Measurements from ENCODE around the gene PRKAA1.

PRKAA1 gene

GRCh38 chr5:40829748-40830533, 31.8 kb upstream of the PRKAA1 start:
- Histone ChIP-seq H4K20me1 (ENCODE audit: insufficient read depth, low read length) (no peaks in the 10 kb centered on the region), H2AFZ (ENCODE audit: low read length) (no peak overlapping the region), H3K27me3 (ENCODE audit: insufficient read depth, low read length) (no peaks in the 10 kb centered on the region), H3K4me1 (ENCODE audit: insufficient read depth, low read length, severe bottlenecking) (peaks cover 25% of the 10 kb centered on the region), H3K9me2 (ENCODE audit: low read depth, low read length) (no peaks in the 10 kb centered on the region), H3F3A (ENCODE audit: insufficient read depth, low read length) (peaks cover 15% of the 10 kb centered on the region; the same call in 1 of the 2 replicates), H3K9ac (ENCODE audit: low read length) (no peak overlapping the region), H3K36me3 (ENCODE audit: insufficient read depth, low read length) (peaks cover 91% of the 10 kb centered on the region), H3K9me3 (ENCODE audit: low read length) (no peaks in the 10 kb centered on the region), H3K27ac (ENCODE audit: low read depth, low read length, poor library complexity, severe bottlenecking) (no peak overlapping the region), H3K4me2 (ENCODE audit: low read length) (no peak overlapping the region), H3K4me3 (ENCODE audit: low read depth, low read length, poor library complexity, severe bottlenecking) (no peak overlapping the region), H3K79me2 (ENCODE audit: insufficient read depth, low read length) (peaks cover 30% of the 10 kb centered on the region)
- no peak for TF ChIP-seq EZH2 (IDR thresholded peaks at IDR 0.05; ENCODE audit: borderline replicate concordance, low read length)

GRCh38 chr5:40828690-40829661, 30.8 kb upstream of the PRKAA1 start:
- no peaks in the 10 kb centered on the region for H3K27me3 ChIP-seq (ENCODE audit: insufficient read depth, low read length)
- H3K27ac ChIP-seq (ENCODE audit: low read depth, low read length, poor library complexity, severe bottlenecking): no peak overlapping the region
- H3K9me2 ChIP-seq (ENCODE audit: low read depth, low read length): no peaks in the 10 kb centered on the region
- peaks cover 25% of the 10 kb centered on the region for H3K4me1 ChIP-seq (ENCODE audit: insufficient read depth, low read length, severe bottlenecking)
- TF ChIP-seq CTCF (IDR thresholded peaks at IDR 0.05; ENCODE audit: low read length) (no peak), EZH2 (IDR thresholded peaks at IDR 0.05; ENCODE audit: borderline replicate concordance, low read length) (no peak)
- no peaks in the 10 kb centered on the region for H4K20me1 ChIP-seq (ENCODE audit: insufficient read depth, low read length)
- H3K4me3 ChIP-seq (ENCODE audit: low read depth, low read length, poor library complexity, severe bottlenecking): no peak overlapping the region
- H3K4me2 ChIP-seq (ENCODE audit: low read length): no peak overlapping the region
- no peak overlapping the region for H2AFZ ChIP-seq (ENCODE audit: low read length)
- no peaks in the 10 kb centered on the region for H3K9me3 ChIP-seq (ENCODE audit: low read length)
- H3K36me3 ChIP-seq (ENCODE audit: insufficient read depth, low read length): peaks cover 82% of the 10 kb centered on the region
- H3K79me2 ChIP-seq (ENCODE audit: insufficient read depth, low read length): peaks cover 21% of the 10 kb centered on the region
- H3K9ac ChIP-seq (ENCODE audit: low read length): no peak overlapping the region
- peaks cover 15% of the 10 kb centered on the region; the same call in 1 of the 2 replicates for H3F3A ChIP-seq (ENCODE audit: insufficient read depth, low read length)

- TF ChIP-seq EZH2 (IDR thresholded peaks at IDR 0.05; ENCODE audit: borderline replicate concordance, low read length) (no peak), CTCF (IDR thresholded peaks at IDR 0.05; ENCODE audit: low read length) (no peak)
- H3K9ac ChIP-seq (ENCODE audit: low read length): no peak overlapping the region
- H2AFZ ChIP-seq (ENCODE audit: low read length): no peak overlapping the region
- no peak overlapping the region for H3K4me2 ChIP-seq (ENCODE audit: low read length)
- H3K9me2 ChIP-seq (ENCODE audit: low read depth, low read length): no peaks in the 10 kb centered on the region
- no peaks in the 10 kb centered on the region for H3K9me3 ChIP-seq (ENCODE audit: low read length)
- peaks cover 74% of the 10 kb centered on the region for H3K36me3 ChIP-seq (ENCODE audit: insufficient read depth, low read length)
- H3F3A ChIP-seq (ENCODE audit: insufficient read depth, low read length): peaks cover 15% of the 10 kb centered on the region; the same call in 1 of the 2 replicates
- peaks cover 12% of the 10 kb centered on the region for H3K79me2 ChIP-seq (ENCODE audit: insufficient read depth, low read length)
- no peak overlapping the region for H3K4me3 ChIP-seq (ENCODE audit: low read depth, low read length, poor library complexity, severe bottlenecking)
- peaks cover 17% of the 10 kb centered on the region for H3K4me1 ChIP-seq (ENCODE audit: insufficient read depth, low read length, severe bottlenecking)
- no peak overlapping the region for H3K27ac ChIP-seq (ENCODE audit: low read depth, low read length, poor library complexity, severe bottlenecking)
- H4K20me1 ChIP-seq (ENCODE audit: insufficient read depth, low read length): no peaks in the 10 kb centered on the region
- H3K27me3 ChIP-seq (ENCODE audit: insufficient read depth, low read length): no peaks in the 10 kb centered on the region
Measured at GRCh38 chr5:40828021-40828631, 30.0 kb upstream of the PRKAA1 start.

Measured in OCI-LY1 (cell line).